Kidney glomerular epithelial cell (primary cell): ENCODE data around the gene PLA2G15.
A peak's percentile ranks its signal among the peaks of the same experiment; 100 is the strongest.

ENCODE experiments used
- DNase-seq: peaks from one replicate; lab custom pipeline; 2025; lab: John Stamatoyannopoulos, UW

Gene PLA2G15

GRCh38 chr16:68252383-68252782, 7.2 kb downstream of the PLA2G15 start:
- DNase-seq = no peak

DNA sequence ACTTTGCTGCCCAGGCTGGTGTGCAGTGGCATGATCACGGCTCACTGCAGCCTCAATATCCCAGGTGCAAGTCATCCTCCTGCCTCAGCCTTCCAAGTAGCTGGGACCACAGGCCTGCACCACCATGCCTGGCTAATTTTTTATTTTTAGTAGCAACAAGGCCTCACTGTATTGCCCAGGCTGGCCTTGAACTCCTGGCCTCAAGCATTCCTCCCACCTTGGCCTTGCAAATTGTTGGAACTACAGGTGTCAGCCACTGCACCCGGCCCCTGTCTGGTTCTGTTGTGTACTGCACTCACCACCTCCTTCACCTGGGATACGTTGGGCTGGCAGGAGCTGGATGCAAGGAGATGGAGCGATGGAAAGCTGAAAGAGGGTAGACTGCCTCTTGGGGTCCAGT, 8.5 kb downstream of the PLA2G15 start:
- DNase-seq = no peak

GRCh38 chr16:68255712-68256111, 10.5 kb downstream of the PLA2G15 start:
- DNase-seq = no peak

DNA sequence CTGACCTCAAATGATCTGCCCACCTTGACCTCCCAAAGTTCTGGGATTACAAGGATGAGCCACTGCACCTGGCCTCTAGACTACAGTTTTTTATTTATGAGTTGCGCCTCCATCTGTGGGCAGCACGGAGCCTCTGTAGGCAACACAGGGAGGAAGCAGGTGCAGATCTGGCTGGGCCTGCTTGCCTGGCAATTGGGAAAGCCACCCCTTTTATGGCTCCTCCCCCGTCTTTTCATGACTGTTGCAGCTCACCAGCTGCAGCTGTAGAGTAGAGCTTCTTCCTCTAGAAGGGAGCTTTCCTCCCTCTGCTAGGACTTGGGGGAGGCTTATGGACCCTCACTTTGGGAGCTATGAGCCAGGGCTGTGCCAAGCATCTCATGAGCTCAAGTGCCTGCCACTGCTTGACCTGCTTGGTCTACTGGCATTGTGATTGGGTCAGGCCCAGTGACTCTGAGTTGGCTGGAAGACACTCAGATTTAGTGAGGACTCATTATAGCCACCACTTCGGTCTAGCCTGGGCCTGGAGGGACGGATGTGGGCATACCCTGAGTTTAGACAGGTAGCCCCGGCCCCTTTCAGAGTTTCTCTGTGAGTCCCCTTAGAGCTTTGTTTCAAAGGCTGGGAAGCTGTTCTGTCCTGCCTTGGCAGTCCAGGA, 12.2 kb downstream of the PLA2G15 start:
- no peak for DNase-seq

DNA sequence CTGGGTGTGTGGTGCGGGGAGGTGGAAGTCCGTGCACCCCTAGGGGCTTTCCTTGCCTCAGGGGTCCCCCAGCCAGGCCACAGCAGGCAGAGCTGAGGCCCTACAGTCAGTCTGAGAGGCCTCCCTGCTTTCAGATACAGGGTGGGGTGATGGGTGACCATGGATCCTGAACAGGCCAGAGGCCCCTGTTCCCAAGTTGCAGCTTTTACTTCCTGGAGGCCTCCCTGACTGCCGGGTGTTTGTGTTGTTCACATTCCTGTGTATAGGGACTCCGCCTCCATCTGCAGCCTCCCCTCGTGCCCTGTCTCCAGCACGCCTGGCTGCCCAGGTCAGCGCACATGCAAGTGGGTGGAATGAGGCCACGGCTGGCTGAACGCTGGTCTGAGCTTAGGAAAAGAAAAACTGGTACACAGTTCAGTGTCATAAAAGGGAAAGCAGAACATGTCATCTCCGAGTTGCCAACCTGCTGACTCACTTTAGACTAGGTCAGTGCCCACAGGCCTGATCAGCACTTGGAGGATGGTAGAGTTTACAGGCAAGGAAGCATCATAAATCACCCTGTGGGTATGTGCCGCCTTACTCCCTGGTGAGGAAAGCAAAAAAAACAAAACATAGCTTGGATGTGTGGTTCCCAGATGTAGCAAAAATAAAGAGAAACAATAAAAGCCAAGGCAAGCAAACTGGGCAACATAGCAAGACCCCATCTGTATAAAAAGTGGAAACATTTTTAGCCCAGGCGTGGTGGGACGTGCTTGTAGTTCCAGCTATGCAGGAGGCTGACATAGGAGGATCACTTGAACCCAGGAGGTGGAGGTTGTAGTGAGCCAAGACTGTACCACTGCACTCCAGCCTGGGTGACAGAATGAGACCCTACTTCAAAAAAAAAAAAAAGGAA, 13.0 kb downstream of the PLA2G15 start:
- peak; percentile 100 for DNase-seq

DNA sequence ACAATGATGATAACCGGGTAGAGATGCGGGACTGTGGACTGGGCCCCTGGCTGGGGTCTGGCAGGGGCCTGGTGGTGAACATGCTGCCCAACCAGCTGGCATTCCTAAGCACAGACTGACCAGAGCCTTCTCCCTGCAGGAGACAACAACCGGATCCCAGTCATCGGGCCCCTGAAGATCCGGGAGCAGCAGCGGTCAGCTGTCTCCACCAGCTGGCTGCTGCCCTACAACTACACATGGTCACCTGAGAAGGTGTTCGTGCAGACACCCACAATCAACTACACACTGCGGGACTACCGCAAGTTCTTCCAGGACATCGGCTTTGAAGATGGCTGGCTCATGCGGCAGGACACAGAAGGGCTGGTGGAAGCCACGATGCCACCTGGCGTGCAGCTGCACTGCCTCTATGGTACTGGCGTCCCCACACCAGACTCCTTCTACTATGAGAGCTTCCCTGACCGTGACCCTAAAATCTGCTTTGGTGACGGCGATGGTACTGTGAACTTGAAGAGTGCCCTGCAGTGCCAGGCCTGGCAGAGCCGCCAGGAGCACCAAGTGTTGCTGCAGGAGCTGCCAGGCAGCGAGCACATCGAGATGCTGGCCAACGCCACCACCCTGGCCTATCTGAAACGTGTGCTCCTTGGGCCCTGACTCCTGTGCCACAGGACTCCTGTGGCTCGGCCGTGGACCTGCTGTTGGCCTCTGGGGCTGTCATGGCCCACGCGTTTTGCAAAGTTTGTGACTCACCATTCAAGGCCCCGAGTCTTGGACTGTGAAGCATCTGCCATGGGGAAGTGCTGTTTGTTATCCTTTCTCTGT, 14.0 kb downstream of the PLA2G15 start:
- no peak for DNase-seq

GRCh38 chr16:68263559-68264127, 18.5 kb downstream of the PLA2G15 start:
- no peak for DNase-seq

GRCh38 chr16:68264128-68265077, 19.2 kb downstream of the PLA2G15 start, which contains the start of gene SLC7A6:
Gene SLC7A6, plus strand, starts transcription at chr16:68264526. Its CDS starts 10,201 bp downstream, at chr16:68274727.
- peak; percentile 29 for DNase-seq

DNA sequence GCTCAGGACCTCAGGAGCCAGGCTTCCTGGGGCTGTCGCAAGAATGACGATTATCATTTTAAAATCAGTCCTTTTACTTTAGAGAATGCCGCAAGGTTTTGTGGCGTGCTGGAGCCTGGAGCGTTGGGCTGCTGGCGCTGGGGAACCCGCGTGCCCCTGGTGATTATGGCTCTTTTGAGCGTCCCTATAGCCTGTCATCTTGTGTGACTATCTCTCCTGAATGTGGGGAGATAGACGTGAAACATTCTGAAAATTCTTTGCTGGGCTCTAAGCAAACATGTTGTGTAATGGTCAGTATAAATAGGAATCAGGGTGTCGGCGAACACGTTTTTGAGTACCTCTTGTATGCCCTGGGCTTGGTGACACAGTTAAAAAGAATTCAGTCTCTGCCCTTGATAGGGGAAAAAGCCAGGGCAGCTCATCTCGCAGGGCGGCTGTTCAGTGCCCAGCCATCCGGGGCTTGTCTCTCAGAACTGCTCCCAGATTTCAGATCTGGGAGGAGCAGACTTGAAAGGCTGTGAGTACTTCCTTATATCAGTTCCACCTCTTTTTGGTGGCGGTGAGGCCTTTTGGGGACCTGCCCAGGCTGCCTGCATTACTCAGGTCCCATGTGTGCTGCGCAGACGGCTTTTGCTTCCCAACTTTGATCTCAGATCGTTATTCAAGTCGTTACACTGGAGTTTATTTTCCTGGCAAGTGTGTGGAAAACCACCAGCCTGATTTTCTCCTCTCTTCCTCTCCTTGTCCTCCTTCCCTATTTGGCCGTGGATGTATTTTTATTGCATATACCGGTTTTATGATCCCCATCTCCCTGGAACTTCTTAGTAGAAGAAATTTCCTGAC, 20.1 kb downstream of the PLA2G15 start:
- peak; percentile 67 for DNase-seq

GRCh38 chr16:68267612-68268405, 22.6 kb downstream of the PLA2G15 start:
- no peak for DNase-seq

GRCh38 chr16:68269793-68270192, 24.6 kb downstream of the PLA2G15 start:
- DNase-seq = no peak

DNA sequence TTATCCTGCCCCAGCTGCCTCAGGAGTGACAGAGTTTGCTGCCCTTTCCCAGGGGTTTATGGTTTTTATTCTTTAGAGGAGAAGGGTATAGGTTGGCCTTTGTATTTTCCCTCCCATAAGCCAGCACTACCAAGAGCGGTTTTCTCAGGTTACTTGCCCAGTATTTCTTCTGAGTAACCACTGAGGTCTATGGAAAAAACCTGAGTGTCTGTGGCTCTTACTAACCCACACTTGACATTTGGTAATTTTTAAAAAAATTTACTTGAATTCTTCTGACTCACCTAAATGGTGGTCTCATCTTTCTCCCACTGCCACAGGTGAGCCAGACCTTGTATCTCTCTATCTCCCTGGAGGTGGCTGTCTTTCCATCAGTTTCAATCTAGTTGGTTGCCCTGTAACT, 25.2 kb downstream of the PLA2G15 start:
- no peak for DNase-seq

DNA sequence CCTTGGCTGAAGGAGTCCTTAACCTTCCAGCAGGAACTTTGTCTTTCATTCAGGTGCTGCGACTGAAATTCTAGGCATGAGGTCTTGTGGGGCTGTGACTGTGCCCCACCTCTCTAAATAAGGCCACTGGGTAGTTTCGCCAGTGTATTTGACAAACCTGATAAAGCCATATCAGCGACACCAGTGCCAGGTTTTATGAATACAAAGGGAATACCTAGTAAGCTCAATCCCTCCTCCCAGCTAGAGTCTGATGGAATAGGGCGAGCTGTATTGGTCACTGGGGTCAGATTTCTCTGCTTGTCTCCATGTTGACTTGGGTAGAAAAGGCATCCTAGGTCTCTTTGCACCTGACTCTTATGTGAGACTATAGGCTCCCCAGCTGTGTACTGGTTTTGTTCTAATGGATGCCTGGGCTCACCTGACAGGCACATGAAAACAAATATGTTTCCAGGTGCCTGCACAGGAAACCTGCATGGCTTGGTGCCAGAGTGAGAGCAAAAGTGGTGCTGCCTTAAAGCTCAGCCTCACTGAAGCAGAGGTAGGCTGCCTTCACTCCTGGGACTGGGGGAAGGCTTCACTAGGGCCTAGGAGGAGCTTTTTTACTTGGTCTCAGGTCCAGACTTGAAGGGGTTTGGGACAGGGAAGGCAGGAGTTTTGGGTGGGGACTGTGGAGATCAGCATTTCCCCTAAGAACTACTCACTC, 27.5 kb downstream of the PLA2G15 start:
- DNase-seq = no peak

GRCh38 chr16:68273459-68273858, 28.3 kb downstream of the PLA2G15 start:
- DNase-seq = no peak

GRCh38 chr16:68273896-68274295, 28.7 kb downstream of the PLA2G15 start:
- no peak for DNase-seq

GRCh38 chr16:68274441-68274840, 29.3 kb downstream of the PLA2G15 start:
- DNase-seq = no peak

DNA sequence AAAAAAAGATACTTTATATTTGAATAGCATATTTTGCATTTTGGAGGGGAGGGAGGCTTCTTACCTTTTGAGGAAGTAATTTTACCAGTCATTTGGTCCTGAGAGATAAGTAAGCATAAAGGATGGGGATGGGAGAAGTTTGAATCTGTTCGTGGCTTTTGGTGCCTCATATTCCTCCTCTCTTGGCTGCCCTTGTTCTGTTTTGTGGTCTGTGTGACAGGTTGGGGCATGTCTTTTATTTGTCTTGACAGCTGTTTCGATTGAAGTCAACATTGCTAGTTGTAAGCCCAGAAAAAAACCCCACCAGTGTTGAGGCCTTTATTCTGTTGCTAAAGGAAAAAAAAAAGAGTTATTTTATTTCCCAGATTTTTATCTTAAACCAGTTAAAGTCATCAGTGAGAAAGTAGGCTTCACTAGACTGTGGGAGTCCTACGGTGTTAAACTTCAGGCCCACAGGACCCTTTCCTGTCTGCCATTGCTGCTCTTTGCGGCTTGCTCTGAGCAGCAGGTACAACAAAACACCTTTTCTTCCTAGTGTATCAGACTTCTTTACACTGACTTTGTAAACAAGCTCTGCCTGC, 30.5 kb downstream of the PLA2G15 start:
- DNase-seq = no peak

- no peak for DNase-seq
Measured at GRCh38 chr16:68276223-68276622, 31.1 kb downstream of the PLA2G15 start.
